ENCODE results near the gene UGT2B15. TPM values are rescaled to one million over a fixed set of nuclear protein-coding genes. Genes with fewer than 3 reads are reported as not detected.

UGT2B15 gene
- total RNA-seq, 1 donor = not detected

DNA sequence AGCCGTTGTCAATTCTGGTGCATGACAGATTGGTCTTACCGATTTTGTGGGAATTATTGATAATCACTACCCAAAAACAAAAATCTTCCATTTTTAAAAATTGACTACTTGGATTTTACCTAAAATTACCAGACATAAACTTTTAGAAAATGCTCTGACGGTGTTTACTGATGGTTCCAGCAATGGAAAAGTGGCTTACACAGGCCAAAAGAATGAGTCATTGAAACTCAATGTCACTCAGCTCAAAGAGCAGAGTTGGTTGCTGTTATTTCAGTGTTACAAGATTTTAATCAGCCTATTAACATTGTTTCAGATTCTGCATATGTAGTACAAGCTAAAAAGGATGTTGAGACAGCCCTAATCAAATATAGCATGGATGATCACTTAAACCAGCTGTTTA lies 71.3 kb downstream of the UGT2B15 start:
- Histone ChIP-seq H3K27me3 (ENCODE audit: insufficient read depth, low read length) (no peaks in the 10 kb centered on the region), H3K4me3 (ENCODE audit: insufficient read depth, low read length) (no peak overlapping the region), H3K79me2 (ENCODE audit: insufficient read depth, low read length) (no peaks in the 10 kb centered on the region), H3K4me2 (ENCODE audit: insufficient read depth, low read length) (no peak overlapping the region), H3K27ac (ENCODE audit: low read depth, low read length) (no peak overlapping the region), H3K4me1 (ENCODE audit: insufficient read depth, low read length) (no peaks in the 10 kb centered on the region), H4K20me1 (ENCODE audit: insufficient read depth, low read length) (no peaks in the 10 kb centered on the region), H2AFZ (ENCODE audit: low read length) (no peak overlapping the region), H3K36me3 (ENCODE audit: insufficient read depth, low read length) (no peaks in the 10 kb centered on the region), H3K9me3 (ENCODE audit: low read depth, low read length) (no peaks in the 10 kb centered on the region)
- no peak for DNase-seq (ENCODE audit: insufficient read length, low spot score, missing footprints)
- TF ChIP-seq, protein P1, sequence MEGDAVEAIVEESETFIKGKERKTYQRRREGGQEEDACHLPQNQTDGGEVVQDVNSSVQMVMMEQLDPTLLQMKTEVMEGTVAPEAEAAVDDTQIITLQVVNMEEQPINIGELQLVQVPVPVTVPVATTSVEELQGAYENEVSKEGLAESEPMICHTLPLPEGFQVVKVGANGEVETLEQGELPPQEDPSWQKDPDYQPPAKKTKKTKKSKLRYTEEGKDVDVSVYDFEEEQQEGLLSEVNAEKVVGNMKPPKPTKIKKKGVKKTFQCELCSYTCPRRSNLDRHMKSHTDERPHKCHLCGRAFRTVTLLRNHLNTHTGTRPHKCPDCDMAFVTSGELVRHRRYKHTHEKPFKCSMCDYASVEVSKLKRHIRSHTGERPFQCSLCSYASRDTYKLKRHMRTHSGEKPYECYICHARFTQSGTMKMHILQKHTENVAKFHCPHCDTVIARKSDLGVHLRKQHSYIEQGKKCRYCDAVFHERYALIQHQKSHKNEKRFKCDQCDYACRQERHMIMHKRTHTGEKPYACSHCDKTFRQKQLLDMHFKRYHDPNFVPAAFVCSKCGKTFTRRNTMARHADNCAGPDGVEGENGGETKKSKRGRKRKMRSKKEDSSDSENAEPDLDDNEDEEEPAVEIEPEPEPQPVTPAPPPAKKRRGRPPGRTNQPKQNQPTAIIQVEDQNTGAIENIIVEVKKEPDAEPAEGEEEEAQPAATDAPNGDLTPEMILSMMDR (IDR thresholded peaks at IDR 0.05; ENCODE audit: extremely low read depth, low read depth, low read length) = no peak

DNA sequence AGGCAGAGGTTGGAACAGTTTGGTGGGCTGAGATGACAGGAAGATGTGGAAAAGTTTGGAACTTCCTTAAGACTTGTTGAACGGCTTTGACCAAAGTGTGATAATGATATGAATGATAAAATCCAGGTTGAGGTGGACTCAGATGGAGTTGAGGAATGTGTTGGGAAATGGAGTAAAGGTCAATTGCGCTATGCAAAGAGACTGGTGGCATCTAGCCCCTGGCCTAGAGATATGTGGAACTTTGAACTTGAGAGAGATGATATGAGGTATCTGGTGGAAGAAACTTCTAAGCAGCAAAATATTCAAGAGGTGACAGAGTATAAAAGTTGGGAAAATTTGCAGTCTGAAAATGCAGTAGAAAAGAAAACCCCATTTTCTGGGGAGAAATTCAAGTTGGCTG lies 73.0 kb downstream of the UGT2B15 start:
- Histone ChIP-seq H2AFZ (ENCODE audit: low read length) (no peak overlapping the region), H3K27me3 (ENCODE audit: insufficient read depth, low read length) (no peaks in the 10 kb centered on the region), H3K4me2 (ENCODE audit: insufficient read depth, low read length) (no peak overlapping the region), H3K36me3 (ENCODE audit: insufficient read depth, low read length) (no peaks in the 10 kb centered on the region), H3K4me3 (ENCODE audit: insufficient read depth, low read length) (no peak overlapping the region), H3K27ac (ENCODE audit: low read depth, low read length) (no peak overlapping the region), H3K4me1 (ENCODE audit: insufficient read depth, low read length) (no peaks in the 10 kb centered on the region), H3K9me3 (ENCODE audit: low read depth, low read length) (no peaks in the 10 kb centered on the region), H4K20me1 (ENCODE audit: insufficient read depth, low read length) (no peaks in the 10 kb centered on the region), H3K79me2 (ENCODE audit: insufficient read depth, low read length) (no peaks in the 10 kb centered on the region)
- TF ChIP-seq, protein P1 (IDR thresholded peaks at IDR 0.05; ENCODE audit: extremely low read depth, low read depth, low read length) = no peak
- DNase-seq (ENCODE audit: insufficient read length, low spot score, missing footprints) = no peak

Other genes with a start within 250 kb of the UGT2B15 start
- 0.29 TPM in 1 of 2 replicates, not detected in the other for gene TMPRSS11E, start 223.2 kb downstream of the UGT2B15 start, total RNA-seq
- not detected in 2 replicates for gene UGT2B17, start 94.3 kb downstream of the UGT2B15 start, total RNA-seq
- not detected in 2 replicates for gene UGT2B10, start 145.3 kb upstream of the UGT2B15 start, total RNA-seq